ENCODE data around the gene ITIH1.

DNA sequence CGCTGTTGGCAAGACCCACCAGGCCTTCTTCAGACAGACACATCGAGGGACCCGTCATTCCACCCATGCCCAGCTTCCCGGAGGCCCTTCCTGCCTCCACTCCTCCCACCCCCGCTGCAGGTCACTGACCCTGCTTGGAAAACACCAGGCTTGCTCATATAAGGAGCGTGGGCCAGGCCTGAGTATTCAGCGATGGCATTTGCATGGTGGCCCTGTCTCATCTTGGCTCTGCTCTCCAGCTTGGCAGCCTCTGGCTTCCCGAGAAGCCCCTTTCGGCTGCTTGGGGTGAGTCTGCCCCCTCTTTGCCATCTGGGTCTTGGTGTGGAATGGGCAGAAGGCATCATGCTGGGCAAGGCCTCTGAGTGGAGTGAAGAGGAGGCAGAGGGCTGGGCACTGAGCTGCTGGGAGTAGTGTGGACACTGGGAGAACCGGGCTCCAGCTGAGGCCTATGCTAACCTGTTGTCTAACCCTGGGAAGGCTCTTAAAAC lies 17.3 kb downstream of the ITIH1 start, which contains the start of gene ITIH3:
- TF ChIP-seq EZH2phosphoT487 (IDR thresholded peaks at IDR 0.05; ENCODE audit: insufficient read depth, low read depth) (no peak), EZH2 (IDR thresholded peaks at IDR 0.05; ENCODE audit: insufficient read depth, poor library complexity, severe bottlenecking) (no peak)

All from GM23248 (cell line).